Measurements from ENCODE around the gene CHRNA10. TPM values are rescaled to one million over a fixed set of nuclear protein-coding genes. Genes with fewer than 3 reads are reported as not detected.

The CHRNA10 gene
- total and polyA plus RNA-seq, 2 experiments from 2014 or later: 0.53 TPM; not detected in 1

- H3K79me2 ChIP-seq: no peaks in the 10 kb centered on the region
- no peaks in the 10 kb centered on the region for H4K20me1 ChIP-seq (ENCODE audit: insufficient read depth, poor library complexity, severe bottlenecking)
- no peaks in the 10 kb centered on the region for H3K36me3 ChIP-seq (replicated peaks; ENCODE audit: insufficient read depth, low read depth)
- no peak overlapping the region for H3K27ac ChIP-seq
- TF ChIP-seq EZH2phosphoT487 (IDR thresholded peaks at IDR 0.05; ENCODE audit: low read depth, severe bottlenecking, unreplicated experiment) (no peak), EZH2 (IDR thresholded peaks at IDR 0.05; ENCODE audit: borderline replicate concordance) (no peak)
- TF ChIP-seq, protein P1, sequence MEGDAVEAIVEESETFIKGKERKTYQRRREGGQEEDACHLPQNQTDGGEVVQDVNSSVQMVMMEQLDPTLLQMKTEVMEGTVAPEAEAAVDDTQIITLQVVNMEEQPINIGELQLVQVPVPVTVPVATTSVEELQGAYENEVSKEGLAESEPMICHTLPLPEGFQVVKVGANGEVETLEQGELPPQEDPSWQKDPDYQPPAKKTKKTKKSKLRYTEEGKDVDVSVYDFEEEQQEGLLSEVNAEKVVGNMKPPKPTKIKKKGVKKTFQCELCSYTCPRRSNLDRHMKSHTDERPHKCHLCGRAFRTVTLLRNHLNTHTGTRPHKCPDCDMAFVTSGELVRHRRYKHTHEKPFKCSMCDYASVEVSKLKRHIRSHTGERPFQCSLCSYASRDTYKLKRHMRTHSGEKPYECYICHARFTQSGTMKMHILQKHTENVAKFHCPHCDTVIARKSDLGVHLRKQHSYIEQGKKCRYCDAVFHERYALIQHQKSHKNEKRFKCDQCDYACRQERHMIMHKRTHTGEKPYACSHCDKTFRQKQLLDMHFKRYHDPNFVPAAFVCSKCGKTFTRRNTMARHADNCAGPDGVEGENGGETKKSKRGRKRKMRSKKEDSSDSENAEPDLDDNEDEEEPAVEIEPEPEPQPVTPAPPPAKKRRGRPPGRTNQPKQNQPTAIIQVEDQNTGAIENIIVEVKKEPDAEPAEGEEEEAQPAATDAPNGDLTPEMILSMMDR (IDR thresholded peaks at IDR 0.05; ENCODE audit: poor library complexity): no peak
- H3K4me1 ChIP-seq (ENCODE audit: insufficient read depth): no peaks in the 10 kb centered on the region
- no peak overlapping the region for H3K4me3 ChIP-seq
- no peak overlapping the region for H2AFZ ChIP-seq
- no peak for DNase-seq (ENCODE audit: low spot score)
- no peaks in the 10 kb centered on the region for H3K9me2 ChIP-seq (replicated peaks; ENCODE audit: insufficient read depth)
- no peaks in the 10 kb centered on the region for H3K27me3 ChIP-seq
- no peak overlapping the region for H3K4me2 ChIP-seq
- WGBS (ENCODE audit: low lambda C conversion rate, missing lambda C conversion rate): 90% methylated on average over 6 of the region's 6 CpGs
- H3K9me3 ChIP-seq (ENCODE audit: low read depth): no peaks in the 10 kb centered on the region
Observed at GRCh38 chr11:3615998-3616397, 55.2 kb downstream of the CHRNA10 start.

Small RNA genes within 50 kb of the gene (small RNA-seq; reads per million reads assigned to genes)
- not detected for gene RF00019
- not detected for gene RNU6-1143P

Other genes starting within 250 kb of the CHRNA10 start
- 2.3 and 6.3 TPM in 2 replicates for gene ART5, start 29.4 kb downstream of the CHRNA10 start, total RNA-seq
- gene ART5, start 29.4 kb downstream of the CHRNA10 start, polyA plus RNA-seq: 12.4 and 19.3 TPM in 2 replicates
- gene ART1, start 26.3 kb downstream of the CHRNA10 start, total RNA-seq: not detected in 2 replicates
- gene ART1, start 26.3 kb downstream of the CHRNA10 start, polyA plus RNA-seq: not detected in 2 replicates
- 81.4 and 95.9 TPM in 2 replicates for gene NUP98, start 126.2 kb upstream of the CHRNA10 start, total RNA-seq
- gene NUP98, start 126.2 kb upstream of the CHRNA10 start, polyA plus RNA-seq: 22.7 and 23.6 TPM in 2 replicates
- 19.0 and 20.3 TPM in 2 replicates for gene PGAP2, start 137.2 kb upstream of the CHRNA10 start, total RNA-seq
- gene PGAP2, start 137.2 kb upstream of the CHRNA10 start, polyA plus RNA-seq: 35.5 and 37.6 TPM in 2 replicates
- gene RHOG, start 169.6 kb upstream of the CHRNA10 start, total RNA-seq: 18.0 and 18.4 TPM in 2 replicates
- 36.9 and 44.4 TPM in 2 replicates for gene RHOG, start 169.6 kb upstream of the CHRNA10 start, polyA plus RNA-seq
- 19.6 and 20.1 TPM in 2 replicates for gene STIM1, start 184.3 kb upstream of the CHRNA10 start, total RNA-seq
- gene STIM1, start 184.3 kb upstream of the CHRNA10 start, polyA plus RNA-seq: 14.7 and 18.5 TPM in 2 replicates

All from hepatocyte (in vitro differentiated cells).